Mesendoderm (in vitro differentiated cells): ENCODE data around the gene AGAP1.

ENCODE experiments used
- DNase-seq: peaks from one replicate; pipeline ENCODE4 v3.0.0; 2013
- H2AK5ac ChIP-seq: 2 replicates; pipeline ENCODE4 v1.6.1; 2013; ENCODE audit warnings: low read length, inconsistent platforms
- H2BK120ac ChIP-seq: 2 replicates; pipeline ENCODE4 v1.6.1; 2013; ENCODE audit warnings: low read depth, mild to moderate bottlenecking, low read length, moderate library complexity, mixed read lengths
- H2BK15ac ChIP-seq: replicated peaks from 2 replicates; pipeline ENCODE4 v1.6.1; 2013; ENCODE audit warnings: low read depth, mild to moderate bottlenecking, moderate library complexity
- H2BK5ac ChIP-seq: 2 replicates; pipeline ENCODE4 v1.6.1; 2013; ENCODE audit warnings: low read length, inconsistent platforms
- H3K18ac ChIP-seq: 2 replicates; pipeline ENCODE4 v1.6.1; 2013; ENCODE audit warnings: mild to moderate bottlenecking, low read length, mixed read lengths
- H3K23ac ChIP-seq: one replicate; pipeline ENCODE4 v1.6.1; 2013; ENCODE audit warnings: low read length
- H3K27ac ChIP-seq: 2 replicates; pipeline ENCODE4 v1.5.1; 2013; ENCODE audit warnings: low read depth, mild to moderate bottlenecking, inconsistent platforms, low read length, moderate library complexity
- H3K27me3 ChIP-seq: 2 replicates; pipeline ENCODE4 v1.6.1; 2013; ENCODE audit warnings: low read length, control low read depth, mild to moderate bottlenecking, inconsistent platforms; ENCODE audit not compliant: insufficient read depth, poor library complexity
- H3K36me3 ChIP-seq: 2 replicates; pipeline ENCODE4 v1.6.1; 2013; ENCODE audit warnings: low read length, inconsistent platforms; ENCODE audit not compliant: control insufficient read depth, insufficient read depth
- H3K4ac ChIP-seq: one replicate; pipeline ENCODE4 v1.6.1; 2013; ENCODE audit warnings: low read depth, mild to moderate bottlenecking, low read length, moderate library complexity
- H3K4me1 ChIP-seq: 2 replicates; pipeline ENCODE4 v1.6.1; 2013; ENCODE audit warnings: low read depth, low read length, inconsistent platforms; ENCODE audit not compliant: control insufficient read depth
- H3K4me2 ChIP-seq: 2 replicates; pipeline ENCODE4 v1.6.1; 2013; ENCODE audit warnings: low read length
- H3K4me3 ChIP-seq: 2 replicates; pipeline ENCODE4 v1.5.1; 2013; ENCODE audit warnings: mild to moderate bottlenecking, low read length
- H3K56ac ChIP-seq: one replicate; pipeline ENCODE4 v1.6.1; 2013; ENCODE audit warnings: low read length
- H3K79me1 ChIP-seq: 2 replicates; pipeline ENCODE4 v1.6.1; 2013; ENCODE audit warnings: low read length, inconsistent platforms
- H3K79me2 ChIP-seq: 2 replicates; pipeline ENCODE4 v1.6.1; 2013; ENCODE audit warnings: mild to moderate bottlenecking, low read length; ENCODE audit not compliant: control insufficient read depth, insufficient read depth
- H3K9ac ChIP-seq: 2 replicates; pipeline ENCODE4 v1.6.1; 2013; ENCODE audit warnings: low read length, inconsistent platforms
- H4K5ac ChIP-seq: one replicate; pipeline ENCODE4 v1.6.1; 2013; ENCODE audit warnings: low read length
- H4K8ac ChIP-seq: one replicate; pipeline ENCODE4 v1.6.1; 2013; ENCODE audit warnings: low read depth, mild to moderate bottlenecking, control low read depth, low read length, moderate library complexity
- WGBS: extraction: QIAGEN DNeasy Blood & Tissue Kit; methylation state at CpG from one replicate; pipeline ENCODE4 v1.1.7; 2013; ENCODE audit warnings: low lambda C conversion rate, missing lambda C conversion rate; ENCODE audit not compliant: insufficient coverage; ENCODE audit errors: extremely low coverage; 5-methylcytosine and 5-hydroxymethylcytosine counted together

The AGAP1 gene

GRCh38 chr2:235506997-235507615 is 13.3 kb downstream of the AGAP1 start:
- Histone ChIP-seq H3K4ac (no peak overlapping the region), H3K36me3 (no peaks in the 10 kb centered on the region), H2BK15ac (no peak overlapping the region), H3K27ac (no peak overlapping the region), H4K8ac (no peak overlapping the region), H3K9ac (no peak overlapping the region), H3K4me2 (no peak overlapping the region), H3K23ac (no peak overlapping the region), H2BK120ac (no peak overlapping the region), H2AK5ac (no peak overlapping the region), H3K4me3 (no peak overlapping the region), H4K5ac (no peak overlapping the region), H3K56ac (no peak overlapping the region), H3K79me1 (peaks cover 25% of the 10 kb centered on the region), H3K4me1 (peaks cover 8% of the 10 kb centered on the region), H2BK5ac (no peak overlapping the region), H3K18ac (no peak overlapping the region), H3K27me3 (no peaks in the 10 kb centered on the region), H3K79me2 (peaks cover 52% of the 10 kb centered on the region)
- WGBS: no CpG with 5 or more reads among the region's 25 CpGs
- DNase-seq: no peak

- Histone ChIP-seq H2BK120ac (no peak overlapping the region), H3K4me1 (peaks cover 6% of the 10 kb centered on the region), H4K5ac (no peak overlapping the region), H3K4me2 (no peak overlapping the region), H4K8ac (no peak overlapping the region), H3K79me1 (peaks cover 27% of the 10 kb centered on the region), H3K27ac (no peak overlapping the region), H3K27me3 (no peaks in the 10 kb centered on the region), H3K36me3 (no peaks in the 10 kb centered on the region), H3K9ac (no peak overlapping the region), H2BK5ac (no peak overlapping the region), H2BK15ac (no peak overlapping the region), H3K23ac (no peak overlapping the region), H3K4ac (no peak overlapping the region), H3K4me3 (no peak overlapping the region), H3K79me2 (peaks cover 57% of the 10 kb centered on the region), H3K56ac (no peak overlapping the region), H2AK5ac (no peak overlapping the region), H3K18ac (no peak overlapping the region)
- no CpG with 5 or more reads among the region's 6 CpGs for WGBS
- DNase-seq: no peak
Observed at GRCh38 chr2:235507928-235508327, 14.1 kb downstream of the AGAP1 start.

- no peak for DNase-seq
- Histone ChIP-seq H3K18ac (no peak overlapping the region), H3K23ac (no peak overlapping the region), H2AK5ac (no peak overlapping the region), H3K4me2 (no peak overlapping the region), H2BK15ac (no peak overlapping the region), H3K4ac (no peak overlapping the region), H3K9ac (no peak overlapping the region), H2BK5ac (no peak overlapping the region), H3K27me3 (no peaks in the 10 kb centered on the region), H4K8ac (no peak overlapping the region), H3K79me1 (peaks cover 28% of the 10 kb centered on the region), H3K27ac (no peak overlapping the region), H4K5ac (no peak overlapping the region), H3K4me1 (peaks cover 6% of the 10 kb centered on the region), H3K79me2 (peaks cover 53% of the 10 kb centered on the region), H3K36me3 (no peaks in the 10 kb centered on the region), H2BK120ac (no peak overlapping the region), H3K56ac (no peak overlapping the region), H3K4me3 (no peak overlapping the region)
- WGBS: no CpG with 5 or more reads among the region's 26 CpGs
Observed at GRCh38 chr2:235508371-235509160, 14.7 kb downstream of the AGAP1 start.

GRCh38 chr2:235510318-235510717 is 16.5 kb downstream of the AGAP1 start:
- Histone ChIP-seq H2AK5ac (no peak overlapping the region), H3K27me3 (no peaks in the 10 kb centered on the region), H3K36me3 (no peaks in the 10 kb centered on the region), H4K5ac (no peak overlapping the region), H3K79me1 (peaks cover 35% of the 10 kb centered on the region), H3K4ac (no peak overlapping the region), H3K18ac (no peak overlapping the region), H2BK5ac (no peak overlapping the region), H2BK15ac (no peak overlapping the region), H3K4me3 (no peak overlapping the region), H3K27ac (no peak overlapping the region), H3K4me2 (no peak overlapping the region), H3K9ac (no peak overlapping the region), H3K56ac (no peak overlapping the region), H3K4me1 (peaks cover under 1% of the 10 kb centered on the region), H3K79me2 (peaks cover 58% of the 10 kb centered on the region), H3K23ac (no peak overlapping the region), H2BK120ac (no peak overlapping the region), H4K8ac (no peak overlapping the region)
- DNase-seq: no peak
- no CpG with 5 or more reads among the region's 4 CpGs for WGBS

GRCh38 chr2:235511187-235511661 is 17.4 kb downstream of the AGAP1 start:
- Histone ChIP-seq H3K4me3 (no peak overlapping the region), H3K27me3 (no peaks in the 10 kb centered on the region), H3K18ac (no peak overlapping the region), H4K5ac (no peak overlapping the region), H2AK5ac (no peak overlapping the region), H3K4ac (no peak overlapping the region), H4K8ac (no peak overlapping the region), H3K4me1 (no peaks in the 10 kb centered on the region), H2BK5ac (no peak overlapping the region), H2BK120ac (no peak overlapping the region), H2BK15ac (no peak overlapping the region), H3K9ac (no peak overlapping the region), H3K4me2 (no peak overlapping the region), H3K79me1 (peaks cover 37% of the 10 kb centered on the region), H3K27ac (no peak overlapping the region), H3K56ac (no peak overlapping the region), H3K23ac (no peak overlapping the region), H3K36me3 (no peaks in the 10 kb centered on the region), H3K79me2 (peaks cover 59% of the 10 kb centered on the region)
- DNase-seq: peak; percentile 66
- WGBS: no CpG with 5 or more reads among the region's 7 CpGs
